Esophagus (tissue), 2 donors: ENCODE data around the gene ZNF716. TPM values are rescaled to one million over a fixed set of nuclear protein-coding genes. Genes with fewer than 3 reads are reported as not detected.

ENCODE experiments used
- H3K27ac ChIP-seq, 2 donors: one replicate each; pipeline ENCODE4 v1.5.1; 2013; ENCODE audit warnings: low read depth in 2 of 2, mild to moderate bottlenecking in 2 of 2, inconsistent platforms in 1 of 2, low read length in 1 of 2, moderate library complexity in 1 of 2
- H3K27me3 ChIP-seq, 2 donors: one replicate each; pipeline ENCODE4 v1.6.1; 2013; ENCODE audit warnings: low read length in 2 of 2, control low read depth in 1 of 2, mild to moderate bottlenecking in 1 of 2; ENCODE audit not compliant: insufficient read depth in 2 of 2, control insufficient read depth in 1 of 2
- H3K36me3 ChIP-seq, 2 donors: one replicate each; pipeline ENCODE4 v1.6.1; 2013; ENCODE audit warnings: low read length in 1 of 2; ENCODE audit not compliant: control insufficient read depth in 2 of 2, insufficient read depth in 2 of 2
- H3K4me1 ChIP-seq, 2 donors: one replicate each; pipeline ENCODE4 v1.6.1; 2013; ENCODE audit warnings: low read length in 1 of 2; ENCODE audit not compliant: control insufficient read depth in 2 of 2, insufficient read depth in 2 of 2
- H3K4me3 ChIP-seq, 2 donors: one replicate each; pipeline ENCODE4 v1.5.1; 2013; ENCODE audit warnings: low read length in 2 of 2, mild to moderate bottlenecking in 2 of 2, low read depth in 1 of 2, moderate library complexity in 1 of 2
- H3K9me3 ChIP-seq, 2 donors: one replicate each; pipeline ENCODE4 v1.6.1; 2013; ENCODE audit warnings: mild to moderate bottlenecking in 2 of 2, low read depth in 1 of 2, low read length in 1 of 2, moderate library complexity in 1 of 2; ENCODE audit not compliant: control insufficient read depth in 2 of 2, insufficient read depth in 1 of 2
- WGBS, 2 donors: extraction: QIAGEN DNeasy Blood & Tissue Kit; methylation state at CpG; one replicate each; pipeline ENCODE4 v1.1.7; 2013; 5-methylcytosine and 5-hydroxymethylcytosine counted together
- polyA plus RNA-seq, 2 donors: library from polyadenylated mRNA; stranded (reverse); fragments of 200-250 nt; gene quantifications; one replicate each; pipeline ENCODE4 v1.2.3, GENCODE V29; 2013
- donor health status: healthy with polysubstance abuse.
- donor health status: Bipolar disorder and iron deficiency.

Gene ZNF716
- polyA plus RNA-seq, 2 donors = not detected

GRCh38 chr7:57425239-57425944, 24.6 kb upstream of the ZNF716 start:
- no peak overlapping the region for H3K4me3 ChIP-seq
- no peaks in the 10 kb centered on the region for H3K27me3 ChIP-seq
- no peaks in the 10 kb centered on the region for H3K4me1 ChIP-seq
- peaks cover 16 to 33% of the 10 kb centered on the region in 2 donors for H3K9me3 ChIP-seq
- H3K36me3 ChIP-seq = no peaks in the 10 kb centered on the region
- H3K27ac ChIP-seq = no peak overlapping the region
- 74 to 77% methylated on average over 39 of the region's 39 CpGs for WGBS, 2 donors

GRCh38 chr7:57425969-57426628, 23.9 kb upstream of the ZNF716 start:
- H3K9me3 ChIP-seq = peaks cover 16 to 38% of the 10 kb centered on the region in 2 donors
- no peak overlapping the region for H3K27ac ChIP-seq
- H3K36me3 ChIP-seq = no peaks in the 10 kb centered on the region
- 65 to 66% methylated on average over 29 of the region's 29 CpGs for WGBS, 2 donors
- no peaks in the 10 kb centered on the region for H3K4me1 ChIP-seq
- H3K4me3 ChIP-seq = no peak overlapping the region
- no peaks in the 10 kb centered on the region for H3K27me3 ChIP-seq

- no peak overlapping the region for H3K27ac ChIP-seq
- H3K36me3 ChIP-seq = no peaks in the 10 kb centered on the region
- H3K4me1 ChIP-seq = no peaks in the 10 kb centered on the region
- H3K4me3 ChIP-seq = no peak overlapping the region
- peaks cover 16 to 38% of the 10 kb centered on the region in 2 donors for H3K9me3 ChIP-seq
- H3K27me3 ChIP-seq = no peaks in the 10 kb centered on the region
- 88 to 97% methylated on average over 8 to 11 of the region's 11 CpGs for WGBS, 2 donors
These were observed 23.4 kb upstream of the ZNF716 start for GRCh38 chr7:57426629-57427003.

GRCh38 chr7:57427146-57427545, 22.8 kb upstream of the ZNF716 start:
- no peak overlapping the region for H3K4me3 ChIP-seq
- 93 to 96% methylated on average over 10 of the region's 10 CpGs for whole genome bisulfite sequencing, 2 donors
- no peaks in the 10 kb centered on the region for H3K27me3 ChIP-seq
- H3K36me3 ChIP-seq = no peaks in the 10 kb centered on the region
- peaks cover 16 to 38% of the 10 kb centered on the region in 2 donors for H3K9me3 ChIP-seq
- no peaks in the 10 kb centered on the region for H3K4me1 ChIP-seq
- no peak overlapping the region for H3K27ac ChIP-seq

- Histone ChIP-seq H3K27me3 (no peaks in the 10 kb centered on the region), H3K27ac (no peak overlapping the region), H3K4me1 (no peaks in the 10 kb centered on the region), H3K36me3 (no peaks in the 10 kb centered on the region), H3K9me3 (peaks cover 16 to 38% of the 10 kb centered on the region in 2 donors), H3K4me3 (no peak overlapping the region)
- 78 to 89% methylated on average over 8 of the region's 8 CpGs for WGBS, 2 donors
These were observed 22.4 kb upstream of the ZNF716 start for GRCh38 chr7:57427594-57427993.

- no peaks in the 10 kb centered on the region for H3K36me3 ChIP-seq
These were observed 17.4 kb upstream of the ZNF716 start for GRCh38 chr7:57432583-57432982.

GRCh38 chr7:57437581-57437980, 12.4 kb upstream of the ZNF716 start:
- H3K9me3 ChIP-seq = peaks cover 27 to 29% of the 10 kb centered on the region in 2 donors

More at GRCh38 chr7:57432583-57432982, 17.4 kb upstream of the ZNF716 start:
- H3K27ac ChIP-seq = no peak overlapping the region
- 42 to 46% methylated on average over 3 of the region's 3 CpGs for WGBS, 2 donors
- no peak overlapping the region for H3K4me3 ChIP-seq
- H3K4me1 ChIP-seq = no peaks in the 10 kb centered on the region
- no peaks in the 10 kb centered on the region for H3K27me3 ChIP-seq
- H3K9me3 ChIP-seq = peaks cover 4 to 9% of the 10 kb centered on the region in 2 donors

GRCh38 chr7:57438244-57438643, 11.7 kb upstream of the ZNF716 start:
- Histone ChIP-seq H3K9me3 (peaks cover 29 to 31% of the 10 kb centered on the region in 2 donors), H3K4me3 (no peak overlapping the region), H3K27me3 (no peaks in the 10 kb centered on the region), H3K27ac (no peak overlapping the region), H3K4me1 (no peaks in the 10 kb centered on the region), H3K36me3 (no peaks in the 10 kb centered on the region)
- WGBS, 2 donors = 75 to 77% methylated on average over 7 of the region's 7 CpGs

More at GRCh38 chr7:57437581-57437980, 12.4 kb upstream of the ZNF716 start:
- 89 to 92% methylated on average over 19 of the region's 19 CpGs for WGBS, 2 donors
- no peak overlapping the region for H3K27ac ChIP-seq
- no peaks in the 10 kb centered on the region for H3K36me3 ChIP-seq
- H3K4me1 ChIP-seq = no peaks in the 10 kb centered on the region
- no peak overlapping the region for H3K4me3 ChIP-seq
- H3K27me3 ChIP-seq = no peaks in the 10 kb centered on the region

GRCh38 chr7:57443567-57443966, 6.4 kb upstream of the ZNF716 start:
- H3K9me3 ChIP-seq = peaks cover 18 to 23% of the 10 kb centered on the region in 2 donors
- H3K4me3 ChIP-seq = no peak overlapping the region
- no peak overlapping the region for H3K27ac ChIP-seq
- H3K27me3 ChIP-seq = no peaks in the 10 kb centered on the region
- no peaks in the 10 kb centered on the region for H3K36me3 ChIP-seq
- no peaks in the 10 kb centered on the region for H3K4me1 ChIP-seq
